Nephron (organoid): Measurements from ENCODE around the gene PCGF1.
"Not testable (repeated sequence)": the region's sequence is repeated elsewhere in the genome, so short reads cannot be mapped to it uniquely, and the experiment has no call there.

Experiments used
- H3K27ac Mint-ChIP-seq, 3 experiments: 2 replicates each; pipeline ENCODE4 v1.8.0; 2020; ENCODE audit warnings: mixed read lengths in 3 of 3, mild to moderate bottlenecking in 2 of 3, moderate library complexity in 1 of 3
- H3K27me3 Mint-ChIP-seq: 2 replicates; pipeline ENCODE4 v1.8.0; 2021; ENCODE audit warnings: low read depth, mild to moderate bottlenecking, moderate library complexity, mixed read lengths
- H3K36me3 Mint-ChIP-seq: 2 replicates; pipeline ENCODE4 v1.8.0; 2020; ENCODE audit warnings: low read depth, mixed read lengths
- H3K4me1 Mint-ChIP-seq: 2 replicates; pipeline ENCODE4 v1.8.0; 2020; ENCODE audit warnings: mixed read lengths
- H3K4me3 Mint-ChIP-seq, 3 experiments: 2 replicates each; pipeline ENCODE4 v1.8.0; 2020; ENCODE audit warnings: mild to moderate bottlenecking in 3 of 3, mixed read lengths in 3 of 3, moderate library complexity in 2 of 3
- H3K9me3 Mint-ChIP-seq: 2 replicates; pipeline ENCODE4 v1.8.0; 2020; ENCODE audit warnings: mixed read lengths
- CTCF ChIP-seq, 3 experiments: fragments of 200-600 bp; sonication (generic); IDR thresholded peaks; one replicate each; pipeline ENCODE4 v1.5.0; 2021; ENCODE audit warnings: antibody characterized with exemption in 3 of 3; ENCODE audit not compliant: unreplicated experiment in 3 of 3

The PCGF1 gene

DNA sequence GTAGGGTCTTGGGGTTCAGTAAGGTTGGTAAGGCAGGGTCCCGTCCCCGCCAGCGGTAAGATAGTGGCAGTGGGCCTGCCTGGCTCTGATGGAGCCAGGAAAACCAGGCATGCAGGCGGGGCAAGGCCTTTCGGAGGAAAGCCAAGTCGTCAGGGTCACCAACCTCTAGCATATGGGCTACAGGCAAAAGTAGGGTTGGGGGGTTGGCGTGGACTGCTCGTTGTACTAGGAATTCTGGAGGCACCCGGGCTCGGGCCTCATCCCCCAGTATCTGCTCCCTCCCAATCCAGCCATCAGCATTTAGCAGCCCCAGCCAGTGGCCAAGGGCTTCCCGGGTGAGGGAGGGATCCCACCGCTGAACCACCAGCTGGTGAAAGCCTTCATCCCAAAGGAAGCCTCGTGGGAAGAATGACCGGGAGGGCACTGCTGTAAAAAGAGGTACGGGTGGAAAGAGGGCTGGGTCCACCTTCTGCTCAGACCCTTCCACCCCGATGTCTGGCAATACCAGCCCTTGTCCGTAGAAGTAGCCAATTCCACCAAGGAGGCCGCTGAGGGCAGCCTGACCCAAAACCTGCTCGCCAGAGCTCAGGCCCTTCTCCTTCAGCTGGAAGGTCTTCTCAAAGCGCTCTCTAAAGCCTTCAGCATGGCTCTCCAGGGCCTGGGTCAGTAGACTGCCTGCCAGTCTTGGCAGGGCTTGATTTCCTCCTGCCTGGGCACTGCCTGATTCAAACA, 45.3 kb downstream of the PCGF1 start:
- Mint-ChIP-seq H3K4me1 (peaks cover 24% of the 10 kb centered on the region), H3K4me3 (peak overlapping the region; percentile 70 to 89 (median 85)), H3K36me3 (peaks cover 11% of the 10 kb centered on the region), H3K9me3 (no peaks in the 10 kb centered on the region), H3K27me3 (no peaks in the 10 kb centered on the region), H3K27ac (peak overlapping the region in 1 of 3 experiments; percentile 47)
- no peak for TF ChIP-seq CTCF (IDR thresholded peaks at IDR 0.05; ENCODE audit: unreplicated experiment in 3 of 3)

GRCh38 chr2:74461187-74462053, 46.1 kb downstream of the PCGF1 start:
- no peak for TF ChIP-seq CTCF (IDR thresholded peaks at IDR 0.05; ENCODE audit: unreplicated experiment in 3 of 3)
- H3K27ac Mint-ChIP-seq = no peak overlapping the region
- no peaks in the 10 kb centered on the region for H3K27me3 Mint-ChIP-seq
- H3K9me3 Mint-ChIP-seq = no peaks in the 10 kb centered on the region
- peaks cover 32% of the 10 kb centered on the region for H3K4me1 Mint-ChIP-seq
- peak overlapping the region; percentile 57 to 75 (median 60) for H3K4me3 Mint-ChIP-seq
- H3K36me3 Mint-ChIP-seq = peaks cover 11% of the 10 kb centered on the region

DNA sequence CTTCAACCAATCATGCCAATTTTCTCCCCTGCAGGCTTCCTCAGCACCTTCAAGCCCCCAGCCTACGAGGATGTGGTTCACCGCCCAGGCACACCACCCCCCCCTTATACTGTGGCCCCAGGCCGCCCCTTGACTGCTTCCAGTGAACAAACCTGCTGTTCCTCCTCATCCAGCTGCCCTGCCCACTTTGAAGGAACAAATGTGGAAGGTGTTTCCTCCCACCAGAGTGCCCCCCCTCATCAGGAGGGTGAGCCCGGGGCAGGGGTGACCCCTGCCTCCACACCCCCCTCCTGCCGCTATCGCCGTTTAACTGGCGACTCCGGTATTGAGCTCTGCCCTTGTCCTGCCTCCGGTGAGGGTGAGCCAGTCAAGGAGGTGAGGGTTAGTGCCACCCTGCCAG, 47.3 kb downstream of the PCGF1 start:
- not testable (repeated sequence) for H3K27me3 Mint-ChIP-seq, H3K9me3 Mint-ChIP-seq
- Mint-ChIP-seq H3K27ac (peak overlapping the region; percentile 35 to 99 (median 83)), H3K4me1 (peaks cover 40% of the 10 kb centered on the region), H3K4me3 (peak overlapping the region; percentile 94 to 97 (median 96)), H3K36me3 (peaks cover 11% of the 10 kb centered on the region)

DNA sequence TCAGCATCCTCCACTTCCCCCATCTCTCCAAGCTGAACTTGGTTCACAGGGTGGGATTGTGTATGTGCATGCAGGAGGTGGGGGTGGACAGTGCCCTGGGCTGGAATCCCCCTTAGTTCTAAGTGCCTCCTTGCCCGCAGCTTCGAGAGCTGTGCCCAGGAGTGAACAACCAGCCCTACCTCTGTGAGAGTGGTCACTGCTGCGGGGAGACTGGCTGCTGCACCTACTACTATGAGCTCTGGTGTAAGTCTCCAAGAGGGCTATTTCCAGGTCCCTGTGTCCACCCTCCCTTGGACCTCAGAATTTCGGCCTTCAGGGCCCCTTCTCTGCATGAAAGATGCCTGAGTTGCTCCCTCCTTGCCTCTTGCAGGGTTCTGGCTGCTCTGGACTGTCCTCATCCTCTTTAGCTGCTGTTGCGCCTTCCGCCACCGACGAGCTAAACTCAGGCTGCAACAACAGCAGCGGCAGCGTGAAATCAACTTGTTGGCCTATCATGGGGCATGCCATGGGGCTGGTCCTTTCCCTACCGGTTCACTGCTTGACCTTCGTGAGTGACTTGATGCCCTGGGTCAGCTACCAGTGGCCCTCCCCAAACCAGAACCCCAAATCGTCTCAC, 47.9 kb downstream of the PCGF1 start:
- H3K9me3 Mint-ChIP-seq, H3K27me3 Mint-ChIP-seq: not testable (repeated sequence)
- peaks cover 46% of the 10 kb centered on the region for H3K4me1 Mint-ChIP-seq
- peak overlapping the region; percentile 83 to 99 (median 96) for H3K27ac Mint-ChIP-seq
- peaks cover 11% of the 10 kb centered on the region for H3K36me3 Mint-ChIP-seq
- H3K4me3 Mint-ChIP-seq = peak overlapping the region; percentile 94 to 97 (median 96)

- no peaks in the 10 kb centered on the region for H3K27me3 Mint-ChIP-seq
- no peaks in the 10 kb centered on the region for H3K9me3 Mint-ChIP-seq
- peaks cover 49% of the 10 kb centered on the region for H3K4me1 Mint-ChIP-seq
- peak overlapping the region; percentile 83 to 99 (median 96) for H3K27ac Mint-ChIP-seq
- peak overlapping the region; percentile 94 to 97 (median 96) for H3K4me3 Mint-ChIP-seq
- TF ChIP-seq CTCF (IDR thresholded peaks at IDR 0.05; ENCODE audit: unreplicated experiment in 3 of 3) = no peak
- peaks cover 11% of the 10 kb centered on the region for H3K36me3 Mint-ChIP-seq
Measured at GRCh38 chr2:74458938-74459363, 48.5 kb downstream of the PCGF1 start.

DNA sequence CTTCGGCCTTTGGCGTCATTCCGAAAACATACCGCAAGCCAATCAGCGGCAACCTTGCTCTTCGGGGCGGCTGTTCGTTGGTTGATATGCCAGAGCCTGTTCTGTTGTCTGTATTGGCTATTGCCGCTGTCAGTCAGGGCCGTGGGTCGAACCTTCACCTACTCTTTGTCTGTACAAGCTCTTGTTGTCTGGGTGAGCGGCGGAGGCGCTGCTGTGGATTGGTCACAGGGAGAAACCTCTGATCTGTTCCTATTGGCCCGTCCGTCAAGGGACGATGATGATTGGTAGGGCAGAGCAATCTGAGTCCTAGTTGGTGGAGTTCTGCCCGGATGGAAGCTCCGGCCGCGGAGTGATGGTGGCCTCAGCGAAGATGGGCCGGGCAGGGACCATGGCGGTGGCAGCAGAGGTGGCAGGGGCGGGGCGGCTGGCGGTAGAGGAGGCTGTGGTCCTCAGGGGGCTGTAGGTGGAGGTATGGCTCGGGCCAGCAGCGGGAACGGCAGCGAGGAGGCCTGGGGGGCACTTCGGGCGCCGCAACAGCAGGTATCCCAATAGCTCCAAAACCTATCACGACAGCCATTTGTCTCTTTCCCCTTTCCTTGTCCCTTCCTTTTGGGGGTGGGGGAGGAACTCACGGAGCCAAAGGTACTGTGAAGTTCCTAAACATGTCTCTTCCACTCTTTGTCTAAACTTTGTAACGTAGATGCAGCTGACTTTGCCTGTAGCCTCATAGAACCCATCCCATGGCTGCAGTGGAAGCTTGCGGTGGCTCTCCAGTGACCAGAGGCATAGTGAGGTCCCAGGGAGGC, 49.2 kb downstream of the PCGF1 start, which contains the start of gene WBP1:
Gene WBP1 (plus strand): TSS at position 307 of the 806 bp plus-strand sequence. CDS start 165 bp downstream, at position 472.
- no peaks in the 10 kb centered on the region for H3K27me3 Mint-ChIP-seq
- H3K36me3 Mint-ChIP-seq = peaks cover 11% of the 10 kb centered on the region
- H3K27ac Mint-ChIP-seq = peak within 1 kb of the TSS; percentile 83 to 99 (median 96)
- H3K9me3 Mint-ChIP-seq = no peaks in the 10 kb centered on the region
- peaks cover 48% of the 10 kb centered on the region for H3K4me1 Mint-ChIP-seq
- peak within 1 kb of the TSS; percentile 94 to 97 (median 96) for H3K4me3 Mint-ChIP-seq
- TF ChIP-seq CTCF (IDR thresholded peaks at IDR 0.05; ENCODE audit: unreplicated experiment in 3 of 3) = no peak
